GM12873 (cell line): ENCODE results near the gene HOXC6.

ENCODE experiments used
- TF ChIP-seq, protein P1 (sequence below): IDR thresholded peaks from 2 replicates; pipeline ENCODE4 v1.5.1; 2012; ENCODE audit warnings: low read depth, mild to moderate bottlenecking, moderate library complexity, low read length, control low read depth; ENCODE audit not compliant: insufficient read depth; ENCODE audit errors: missing control alignments

HOXC6 gene

DNA sequence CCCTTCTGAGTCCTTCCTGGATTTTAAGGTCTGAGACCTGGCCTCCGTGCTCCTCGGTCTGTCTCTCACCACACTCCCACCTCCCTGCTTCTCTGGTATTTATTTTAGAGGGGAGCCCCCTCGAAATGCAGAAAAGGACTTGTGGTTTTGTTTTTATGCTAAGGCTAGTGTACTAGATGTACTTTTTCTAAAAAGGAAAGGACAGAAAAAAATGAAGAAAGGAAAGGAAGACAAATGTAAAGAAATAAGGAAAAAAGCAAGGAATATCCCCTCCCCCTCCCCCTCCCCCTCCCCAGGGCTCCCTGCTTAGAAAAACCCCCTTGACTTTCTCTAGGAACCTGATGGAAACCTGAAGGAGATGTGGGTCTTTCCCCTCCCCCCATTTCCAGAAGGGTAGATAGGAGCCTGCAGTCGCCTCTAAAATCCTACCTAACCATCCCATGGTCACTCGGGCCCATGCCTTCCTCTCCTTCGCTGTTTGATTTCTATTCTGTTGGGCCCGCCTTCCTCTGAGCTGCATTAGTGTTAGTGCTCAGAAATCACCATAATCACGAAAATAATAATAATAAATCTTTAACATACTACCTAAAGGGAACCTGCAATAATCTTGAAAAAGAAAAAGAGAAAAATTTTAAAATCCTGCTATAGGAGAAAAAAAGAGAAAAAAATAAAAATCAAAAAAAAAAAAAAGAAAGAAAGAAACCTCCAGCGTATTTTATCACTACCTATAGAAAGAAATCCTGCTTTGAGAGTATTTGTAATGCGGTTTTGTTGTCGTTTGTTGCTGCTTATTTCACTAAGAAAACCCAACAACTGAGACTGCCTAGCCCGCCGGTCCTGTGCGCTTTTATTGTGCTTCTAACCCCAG, 16.3 kb upstream of the HOXC6 start:
- TF ChIP-seq, protein P1, sequence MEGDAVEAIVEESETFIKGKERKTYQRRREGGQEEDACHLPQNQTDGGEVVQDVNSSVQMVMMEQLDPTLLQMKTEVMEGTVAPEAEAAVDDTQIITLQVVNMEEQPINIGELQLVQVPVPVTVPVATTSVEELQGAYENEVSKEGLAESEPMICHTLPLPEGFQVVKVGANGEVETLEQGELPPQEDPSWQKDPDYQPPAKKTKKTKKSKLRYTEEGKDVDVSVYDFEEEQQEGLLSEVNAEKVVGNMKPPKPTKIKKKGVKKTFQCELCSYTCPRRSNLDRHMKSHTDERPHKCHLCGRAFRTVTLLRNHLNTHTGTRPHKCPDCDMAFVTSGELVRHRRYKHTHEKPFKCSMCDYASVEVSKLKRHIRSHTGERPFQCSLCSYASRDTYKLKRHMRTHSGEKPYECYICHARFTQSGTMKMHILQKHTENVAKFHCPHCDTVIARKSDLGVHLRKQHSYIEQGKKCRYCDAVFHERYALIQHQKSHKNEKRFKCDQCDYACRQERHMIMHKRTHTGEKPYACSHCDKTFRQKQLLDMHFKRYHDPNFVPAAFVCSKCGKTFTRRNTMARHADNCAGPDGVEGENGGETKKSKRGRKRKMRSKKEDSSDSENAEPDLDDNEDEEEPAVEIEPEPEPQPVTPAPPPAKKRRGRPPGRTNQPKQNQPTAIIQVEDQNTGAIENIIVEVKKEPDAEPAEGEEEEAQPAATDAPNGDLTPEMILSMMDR, result no peak

DNA sequence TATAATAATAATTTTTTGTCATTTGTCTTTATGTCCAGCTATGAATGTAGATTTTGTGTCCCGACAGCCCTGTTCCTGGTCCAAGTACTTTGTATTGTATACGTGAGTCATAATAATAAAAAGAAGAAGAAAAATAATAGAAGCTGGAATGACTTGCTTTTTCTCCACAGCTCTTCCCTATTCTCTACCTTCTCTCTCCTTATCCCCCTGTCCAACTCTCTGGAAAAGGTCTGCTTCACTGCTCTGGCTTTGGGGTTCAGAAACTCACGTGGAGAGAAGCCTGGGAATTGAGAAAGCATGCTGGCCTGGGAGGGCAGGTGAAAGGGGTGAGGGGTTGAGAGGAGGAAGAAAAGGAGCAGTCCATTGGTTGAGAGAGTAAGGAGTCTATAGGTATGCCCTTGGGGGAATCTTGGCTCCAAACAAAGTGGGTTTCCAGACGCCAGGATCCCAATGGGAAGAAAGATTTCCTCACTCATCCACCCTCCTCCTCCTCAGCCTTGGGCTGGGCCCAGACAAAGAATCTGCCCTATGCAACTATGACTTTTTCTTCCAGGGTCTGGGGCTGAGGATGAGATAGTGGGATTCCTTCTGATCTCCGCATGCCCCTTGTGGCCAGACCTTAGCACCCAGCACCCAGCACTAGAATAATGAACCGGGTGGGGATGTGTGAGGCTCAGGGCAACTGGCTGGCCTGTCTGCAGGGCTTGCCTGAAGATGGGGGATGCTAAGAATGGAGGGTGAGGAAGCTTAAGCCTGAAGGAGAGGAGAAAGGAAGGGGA, 15.4 kb upstream of the HOXC6 start:
- TF ChIP-seq, protein P1, result no peak

DNA sequence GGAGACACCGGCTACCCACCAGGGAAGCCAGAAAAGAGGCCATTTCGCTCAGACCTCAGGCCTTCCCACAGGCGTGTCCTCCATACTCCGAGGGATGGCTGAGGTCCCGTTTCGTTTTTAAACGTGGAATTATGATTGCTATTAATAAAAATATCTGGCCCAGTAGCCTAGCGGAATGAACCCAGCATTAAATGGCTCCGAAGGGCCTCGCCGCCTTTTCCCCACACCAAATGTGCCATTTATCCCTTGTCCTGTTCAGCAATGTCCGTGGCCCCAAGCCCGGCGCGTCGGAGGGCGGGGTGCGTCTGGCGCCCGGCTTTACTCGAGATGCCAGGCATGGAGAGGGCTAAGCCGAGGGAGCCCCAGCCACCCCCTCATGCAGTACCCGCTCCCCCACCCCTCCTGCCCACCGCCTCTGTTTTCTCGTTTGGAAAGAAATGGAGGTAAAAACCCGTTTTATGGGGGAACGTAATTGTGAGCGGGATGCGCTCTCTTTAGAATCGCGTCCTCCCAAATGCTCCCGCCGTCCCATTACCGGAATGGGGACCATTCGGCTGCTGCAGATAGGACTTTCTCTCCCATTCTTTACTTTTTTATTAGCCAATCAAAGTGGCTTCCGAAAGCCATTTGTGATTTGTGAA, 13.7 kb upstream of the HOXC6 start:
- TF ChIP-seq, protein P1, result no peak

DNA sequence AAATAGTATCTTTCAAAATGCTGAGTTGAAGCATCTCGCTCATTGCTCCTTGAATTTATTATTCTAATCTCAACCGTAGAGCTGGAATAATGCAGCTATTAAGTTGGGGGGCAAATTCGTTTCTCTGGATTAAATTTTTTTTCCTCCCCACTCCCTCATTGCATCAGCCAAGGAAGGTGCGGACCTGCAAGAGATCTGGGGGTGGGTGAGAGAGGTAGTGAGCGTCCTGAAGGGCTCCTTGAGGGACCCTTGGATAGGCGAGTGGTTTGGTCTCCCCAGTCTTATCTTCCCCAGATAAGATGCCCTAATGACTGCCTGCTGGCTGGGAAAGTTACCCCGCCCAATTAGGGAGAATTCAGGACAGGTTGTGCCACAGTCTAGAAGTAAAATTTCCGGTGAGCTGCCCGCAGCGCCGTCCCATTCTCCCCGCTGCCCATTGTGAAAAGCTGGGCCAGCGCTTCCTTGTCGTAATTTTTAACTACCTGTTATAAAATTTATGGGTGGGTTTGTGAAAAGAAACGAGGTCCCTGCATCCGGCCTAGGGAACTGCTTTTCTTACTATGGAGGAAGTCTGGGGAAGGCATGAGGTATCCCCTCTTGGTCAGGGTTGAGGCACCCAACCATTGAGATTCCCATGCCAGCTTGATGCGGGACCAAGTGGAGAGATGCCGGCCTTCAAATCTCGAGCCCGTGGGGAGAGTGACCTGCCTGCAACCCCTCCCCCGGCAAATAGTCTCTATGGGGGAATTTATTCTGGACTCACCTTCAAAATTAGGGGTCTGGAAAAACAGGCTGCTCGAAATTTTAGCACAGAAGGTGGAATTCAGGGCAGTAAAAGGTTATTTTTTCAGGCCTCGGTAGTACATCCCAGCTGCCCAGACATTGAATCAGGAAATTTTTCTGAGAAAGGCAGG, 13.0 kb upstream of the HOXC6 start:
- TF ChIP-seq, protein P1, result no peak

DNA sequence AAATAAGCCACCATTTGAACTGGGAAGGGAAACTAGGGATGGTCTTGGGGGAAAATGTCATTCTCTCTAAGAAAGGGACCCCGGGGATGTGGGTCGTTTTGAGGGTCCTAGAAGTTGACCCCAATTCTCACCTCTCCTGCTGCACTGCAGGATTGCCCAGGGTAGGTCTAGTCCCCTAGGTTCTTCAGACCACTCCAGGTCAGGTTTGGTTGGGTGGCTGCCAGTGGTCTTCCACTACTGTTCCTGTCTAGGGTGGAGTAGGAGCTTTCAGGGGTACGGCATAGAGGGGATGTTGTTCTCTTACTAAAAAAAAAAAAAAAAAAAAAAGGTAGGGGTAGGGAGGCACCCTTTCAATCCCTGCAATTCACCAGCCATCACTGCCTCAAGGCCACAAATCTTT, 12.2 kb upstream of the HOXC6 start:
- TF ChIP-seq, protein P1, result no peak

DNA sequence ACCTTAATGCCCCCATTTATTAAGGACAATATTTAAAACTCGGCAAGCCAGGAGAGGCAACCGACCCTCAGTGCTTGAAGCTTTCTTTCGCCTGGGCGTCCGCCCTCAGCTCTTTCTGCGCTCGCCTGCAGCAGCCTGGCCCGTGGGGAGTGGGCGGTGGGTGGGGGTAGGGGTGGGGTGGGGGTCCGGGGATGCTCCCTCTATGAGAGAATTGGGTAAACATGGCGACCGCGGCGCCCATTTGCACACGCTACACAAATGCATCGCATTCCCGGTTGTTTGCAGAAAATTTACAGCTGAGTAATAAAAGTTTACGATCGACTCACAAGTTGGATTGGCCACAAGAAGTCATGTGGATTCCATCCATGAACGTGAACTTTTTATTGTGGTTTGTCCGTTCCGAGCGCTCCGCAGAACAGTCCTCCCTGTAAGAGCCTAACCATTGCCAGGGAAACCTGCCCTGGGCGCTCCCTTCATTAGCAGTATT, 11.7 kb upstream of the HOXC6 start:
- TF ChIP-seq, protein P1, result no peak
